GM21717 (cell line): ENCODE data around the gene AATK.

Experiments used
- ATAC-seq: cut with Tn5 transposase; IDR thresholded peaks from one replicate; pipeline ENCODE4 v1.9.1; 2021; ENCODE audit warnings: mild to moderate bottlenecking, moderate library complexity; ENCODE audit not compliant: unreplicated experiment

AATK gene

GRCh38 chr17:81166033-81166492, at the start of gene AATK:
Gene AATK (minus strand): TSS chr17:81166221. CDS start chr17:81165992, 229 bp downstream.
- no peak for ATAC-seq

DNA sequence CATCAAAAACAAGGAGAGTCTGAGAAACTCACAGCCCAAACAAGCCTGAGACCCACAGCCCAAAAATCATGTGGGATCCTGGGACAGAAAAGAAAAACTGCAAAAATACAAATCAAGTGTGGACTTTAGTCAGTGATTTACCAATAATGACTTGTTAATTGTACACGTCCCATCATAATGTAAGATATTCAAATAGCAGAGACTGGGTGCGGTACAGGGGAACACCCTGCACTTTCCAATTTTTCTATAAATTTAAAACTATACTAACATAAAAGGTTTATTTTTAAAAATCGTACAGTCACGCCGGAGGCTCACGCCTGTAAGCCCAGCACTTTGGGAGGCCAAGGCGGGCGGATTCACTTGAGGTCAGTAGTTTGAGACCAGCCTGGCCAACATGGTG, 48.0 kb upstream of the AATK start:
- ATAC-seq: no peak

DNA sequence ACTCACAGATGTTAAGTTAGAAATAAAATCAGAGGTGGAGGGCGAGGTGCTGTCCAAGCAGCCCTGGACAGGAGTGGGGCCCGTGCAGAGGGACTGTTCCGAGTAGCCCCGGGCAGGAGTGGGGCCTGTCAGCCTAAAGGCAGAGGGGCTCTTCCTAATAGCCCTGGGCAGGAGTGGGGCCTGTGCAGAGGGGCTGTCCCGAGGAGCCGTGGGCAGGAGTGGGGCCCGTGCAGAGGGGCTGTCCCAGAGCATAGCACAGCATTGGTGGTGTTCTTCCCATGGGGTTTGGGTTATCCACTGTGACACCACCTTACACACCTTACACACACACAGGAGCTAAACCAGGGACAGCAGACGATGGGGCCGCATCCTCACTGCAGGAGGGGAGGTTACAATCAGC, 46.3 kb upstream of the AATK start:
- ATAC-seq: no peak

DNA sequence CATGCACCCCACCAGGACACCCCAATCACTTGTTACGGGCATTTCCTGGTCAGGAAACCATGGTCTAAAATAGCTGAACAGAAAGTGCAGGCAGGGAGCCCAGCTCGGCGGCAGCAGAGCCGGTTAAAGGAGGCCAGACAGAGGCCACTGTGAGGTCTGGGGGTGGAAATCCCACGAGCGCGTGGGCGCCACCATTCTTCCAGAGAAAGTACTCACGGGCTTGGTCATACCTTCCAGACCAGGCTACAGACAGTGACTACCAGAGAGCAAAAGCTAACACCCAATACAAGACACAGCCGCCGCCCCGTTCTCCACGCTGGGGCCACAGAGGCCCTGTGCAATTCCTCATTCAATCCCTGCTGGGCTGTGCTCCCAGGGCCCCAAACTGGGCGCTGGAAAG, 44.8 kb upstream of the AATK start:
- ATAC-seq: no peak

GRCh38 chr17:81210466-81210865, 44.4 kb upstream of the AATK start:
- no peak for ATAC-seq

DNA sequence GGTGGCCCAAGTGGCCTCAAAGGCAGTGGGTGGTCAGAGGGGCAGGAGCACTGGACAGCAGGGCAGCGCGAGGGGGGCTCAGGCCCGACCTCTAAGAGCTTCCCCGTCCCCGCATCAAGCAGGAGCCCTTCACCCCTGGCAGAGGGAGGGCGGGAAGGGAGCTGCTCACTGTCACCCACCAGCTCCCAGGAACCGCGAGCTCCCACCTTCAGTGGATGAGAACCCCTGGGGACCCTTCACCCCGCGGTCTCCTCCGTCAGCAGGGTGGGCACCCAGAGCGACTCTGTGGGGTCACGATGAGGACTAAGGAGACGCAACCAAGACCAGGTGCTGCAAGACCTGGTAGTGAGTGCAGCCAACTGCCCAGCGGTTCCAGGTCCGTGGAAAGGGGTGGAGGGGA, 43.1 kb upstream of the AATK start:
- no peak for ATAC-seq

DNA sequence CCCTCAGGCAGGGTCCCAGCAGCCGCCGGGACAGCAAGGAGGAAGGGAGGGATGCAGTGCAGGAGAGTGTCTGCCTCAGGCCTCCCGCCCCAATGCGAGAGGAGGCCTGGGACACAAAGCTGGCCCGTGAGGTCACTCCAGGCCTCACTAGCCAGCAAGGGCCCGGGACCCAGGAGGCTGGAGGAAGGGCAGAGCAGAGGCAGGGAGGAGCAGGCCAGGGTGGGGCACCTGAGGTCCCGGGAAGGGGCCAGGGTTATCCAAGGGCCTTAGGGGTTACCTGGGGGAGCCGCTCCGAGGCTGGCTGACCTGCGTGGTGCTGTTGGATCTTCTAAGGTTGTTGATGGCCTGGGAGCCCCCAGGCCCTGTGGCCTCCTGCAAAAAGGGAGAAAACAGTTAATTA, 42.6 kb upstream of the AATK start:
- ATAC-seq: no peak

GRCh38 chr17:81207610-81208581, 41.9 kb upstream of the AATK start:
- ATAC-seq: no peak

DNA sequence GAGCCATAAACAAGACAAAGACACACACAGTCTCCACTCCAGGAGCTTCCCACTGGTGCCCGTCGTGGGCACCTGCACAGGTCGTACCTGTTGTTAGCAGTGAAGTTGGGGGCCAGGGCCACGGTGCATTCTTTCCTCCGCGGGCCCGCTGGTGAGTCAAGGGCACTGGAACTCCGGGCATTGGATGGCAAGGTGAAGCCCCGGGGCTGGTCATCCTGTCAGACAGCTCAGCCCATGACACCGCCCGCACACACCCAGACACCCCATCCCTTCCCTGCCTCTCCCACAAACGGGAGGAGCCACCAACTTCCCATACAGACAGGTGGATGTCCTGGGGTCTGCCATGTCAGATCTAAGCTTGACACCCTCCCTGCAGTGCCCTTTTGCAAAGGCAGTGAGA, 40.6 kb upstream of the AATK start:
- ATAC-seq: no peak

DNA sequence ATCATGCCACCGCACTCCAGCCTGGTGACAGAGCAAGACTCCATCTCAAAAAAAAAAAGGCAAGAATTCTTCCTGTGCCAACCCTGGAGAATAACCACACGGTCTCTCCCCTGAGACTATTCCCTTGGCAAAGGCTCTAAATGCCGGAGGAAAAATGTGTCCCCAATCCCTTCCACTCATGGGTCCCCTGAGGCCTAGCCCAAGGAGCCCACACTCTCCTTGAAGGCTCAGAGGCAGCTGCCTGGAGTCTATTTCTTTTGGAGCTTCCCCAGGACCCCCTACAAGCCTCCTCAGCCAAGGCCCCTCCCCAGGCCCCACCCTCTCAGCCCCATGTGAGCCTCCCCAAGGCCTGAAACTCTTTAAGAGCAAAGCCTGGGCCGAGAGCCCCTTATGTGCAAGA, 40.1 kb upstream of the AATK start:
- ATAC-seq: no peak

GRCh38 chr17:81204578-81204977, 38.6 kb upstream of the AATK start:
- no peak for ATAC-seq

DNA sequence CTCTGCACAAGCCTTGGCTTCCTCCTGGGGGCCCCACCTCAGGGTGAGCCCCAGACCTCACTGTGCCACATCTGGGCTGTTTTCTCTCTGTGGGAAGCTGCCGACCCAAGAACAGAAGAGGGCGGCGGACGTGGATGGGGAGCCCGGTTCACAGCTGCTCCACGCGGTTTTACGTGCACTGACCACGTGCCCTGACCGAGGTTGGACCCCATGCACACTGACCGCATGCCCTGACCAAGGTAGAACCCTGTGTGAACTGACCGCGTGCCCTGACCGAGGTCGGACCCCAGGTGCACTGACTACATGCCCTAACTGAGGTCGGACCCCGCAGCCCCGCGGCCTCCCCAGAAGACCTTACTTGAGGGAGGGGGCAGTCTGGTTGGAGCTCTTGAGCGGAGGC, 37.1 kb upstream of the AATK start:
- no peak for ATAC-seq

DNA sequence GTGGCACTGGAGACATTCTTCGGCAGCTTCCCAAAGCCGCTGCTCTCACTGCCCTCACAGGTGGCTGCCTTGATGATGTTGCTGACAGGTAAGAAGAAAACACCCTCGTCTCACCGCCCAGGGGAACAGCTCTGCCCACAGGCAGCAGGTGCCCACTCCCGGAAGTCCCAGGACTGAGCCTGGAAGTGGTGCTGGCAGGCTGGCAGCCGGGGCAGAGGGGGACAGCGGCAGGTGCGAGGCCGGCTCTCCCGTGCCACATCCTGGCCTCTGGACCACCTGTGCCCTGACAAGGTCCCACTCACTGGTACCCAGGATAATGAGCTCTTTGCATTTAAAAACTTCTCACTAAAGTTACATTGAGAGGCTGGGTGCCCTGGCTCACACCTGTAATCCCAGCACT, 36.3 kb upstream of the AATK start:
- no peak for ATAC-seq

DNA sequence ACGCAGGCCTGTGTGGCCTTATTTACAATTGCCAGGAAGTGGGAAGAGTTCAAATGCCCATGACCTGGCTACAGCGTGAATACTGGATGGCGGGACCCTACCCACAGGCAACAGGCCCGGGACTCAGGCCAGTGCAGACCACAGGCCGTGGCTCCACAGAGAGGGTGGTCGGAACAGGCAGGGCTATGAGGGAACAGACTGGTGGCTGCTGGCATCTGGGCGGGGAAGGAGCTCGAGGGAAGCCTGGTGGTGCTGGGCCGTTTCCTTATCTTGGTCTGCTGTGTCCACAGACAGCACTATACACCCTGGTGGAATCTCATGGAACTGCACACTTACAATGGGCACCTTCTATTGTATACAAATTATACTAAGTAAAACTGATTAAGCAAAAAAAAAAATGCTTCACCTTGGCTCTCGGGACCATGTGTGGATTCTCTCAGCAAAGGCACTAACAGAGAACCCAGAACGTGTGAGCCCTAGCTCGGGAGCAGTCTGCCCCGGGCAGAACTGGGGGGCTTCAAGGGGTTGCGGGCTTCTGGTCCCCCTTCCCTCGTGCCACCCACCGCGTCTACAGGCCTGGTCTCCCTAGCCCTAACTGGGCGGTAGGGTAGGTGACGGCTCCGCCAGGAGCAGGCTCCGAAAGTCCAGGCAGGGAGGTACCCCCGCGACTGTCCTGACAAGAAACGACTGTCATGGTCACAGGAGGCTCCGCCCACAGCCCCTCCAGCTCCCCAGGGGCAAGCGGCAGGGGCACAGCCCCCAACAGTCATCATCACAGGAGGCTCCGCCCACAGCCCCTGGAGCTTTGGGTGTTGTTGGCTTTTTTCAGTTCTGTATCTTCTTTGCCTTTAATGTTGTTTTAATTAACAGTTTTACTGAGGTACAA, 34.9 kb upstream of the AATK start:
- no peak for ATAC-seq

DNA sequence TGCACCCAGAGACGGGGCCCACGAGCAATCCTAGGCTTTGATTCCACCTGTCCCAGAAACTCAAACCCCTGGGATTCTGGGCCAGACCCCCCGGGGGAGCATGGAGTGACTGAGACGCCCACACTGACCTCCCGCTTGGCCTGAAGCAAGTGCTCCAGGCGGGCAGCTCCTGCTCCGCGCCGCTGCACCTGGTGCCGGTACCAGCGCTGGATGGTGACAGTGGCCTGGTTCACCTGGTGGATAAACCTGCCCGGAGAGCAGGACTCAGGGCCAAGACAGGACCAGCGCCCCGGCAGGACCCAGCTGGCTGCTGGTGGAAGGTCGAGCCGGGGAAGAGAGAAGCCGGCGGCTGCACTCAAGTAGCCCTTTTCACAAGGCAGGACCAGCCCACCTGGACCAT, 34.2 kb upstream of the AATK start:
- ATAC-seq: no peak

DNA sequence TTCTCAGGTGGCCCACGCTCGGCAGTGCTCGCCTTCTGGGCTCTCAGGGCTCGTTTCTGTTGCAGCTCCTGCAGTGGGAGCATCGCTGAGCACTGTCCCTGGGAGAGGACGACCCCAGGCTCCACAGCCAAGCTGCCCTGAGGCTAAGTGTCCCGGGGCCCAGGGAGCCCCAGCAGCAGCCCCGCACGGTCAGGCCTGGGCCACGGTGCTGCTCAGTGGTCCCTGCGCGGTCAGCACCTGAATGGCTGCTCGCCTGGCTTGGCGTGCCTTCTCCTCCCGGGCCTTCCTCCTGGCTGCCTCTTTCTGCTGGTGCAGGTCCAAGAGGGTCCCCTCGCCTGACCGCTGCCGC, 33.4 kb upstream of the AATK start:
- ATAC-seq: no peak

GRCh38 chr17:81198826-81199481, 32.9 kb upstream of the AATK start:
- ATAC-seq: no peak

DNA sequence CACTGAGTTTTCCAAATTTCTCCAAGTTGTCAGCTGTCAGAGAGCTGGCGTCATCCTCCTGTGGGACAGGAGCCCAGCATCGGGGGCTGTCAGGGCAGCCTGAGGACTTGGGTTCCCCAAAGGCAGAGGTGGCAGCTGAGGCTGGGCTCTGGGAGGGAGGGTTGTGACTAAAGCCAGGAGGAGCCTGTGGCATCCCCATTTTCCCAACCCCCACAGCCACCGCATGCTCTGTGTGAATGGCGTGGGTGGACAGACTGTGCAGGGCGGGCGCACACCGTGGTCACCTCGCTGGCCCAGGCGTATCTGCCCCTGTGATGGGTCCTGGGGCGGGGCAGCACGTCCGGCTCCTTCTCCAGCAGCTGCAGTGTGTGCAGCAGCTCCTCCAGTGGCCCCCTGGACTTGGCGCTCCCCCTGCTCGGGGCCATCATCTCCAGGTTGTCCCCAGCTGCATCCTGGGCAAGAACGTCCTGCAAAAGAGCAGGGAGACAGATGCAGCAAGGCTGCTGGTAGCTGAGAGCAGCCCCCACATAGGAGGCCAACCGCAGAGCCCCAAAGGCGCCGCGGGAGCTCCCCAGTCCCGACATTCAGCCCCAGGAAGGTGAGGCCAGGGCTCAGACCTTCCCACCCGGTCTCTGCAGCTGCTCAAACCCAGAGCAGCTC, 31.9 kb upstream of the AATK start:
- no peak for ATAC-seq

DNA sequence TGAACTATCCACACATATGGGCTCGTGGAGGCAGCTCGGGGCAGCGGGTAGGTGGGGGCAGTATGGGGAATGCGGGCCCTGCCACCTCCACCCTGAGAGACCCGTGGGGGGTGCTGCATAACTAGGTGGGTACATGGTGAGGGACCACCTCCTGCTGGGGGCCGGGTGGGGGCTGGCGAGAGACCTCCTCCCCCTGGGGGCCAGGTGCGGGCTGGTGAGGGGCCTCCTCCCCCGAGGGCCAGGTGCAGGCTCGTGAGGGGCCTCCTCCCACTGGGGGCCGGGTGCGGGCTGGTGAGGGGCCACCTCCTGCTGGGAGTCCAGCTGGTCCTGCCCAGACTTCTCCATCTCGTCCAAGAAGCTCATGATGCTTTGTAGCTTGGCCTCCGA, 31.4 kb upstream of the AATK start:
- ATAC-seq: no peak

DNA sequence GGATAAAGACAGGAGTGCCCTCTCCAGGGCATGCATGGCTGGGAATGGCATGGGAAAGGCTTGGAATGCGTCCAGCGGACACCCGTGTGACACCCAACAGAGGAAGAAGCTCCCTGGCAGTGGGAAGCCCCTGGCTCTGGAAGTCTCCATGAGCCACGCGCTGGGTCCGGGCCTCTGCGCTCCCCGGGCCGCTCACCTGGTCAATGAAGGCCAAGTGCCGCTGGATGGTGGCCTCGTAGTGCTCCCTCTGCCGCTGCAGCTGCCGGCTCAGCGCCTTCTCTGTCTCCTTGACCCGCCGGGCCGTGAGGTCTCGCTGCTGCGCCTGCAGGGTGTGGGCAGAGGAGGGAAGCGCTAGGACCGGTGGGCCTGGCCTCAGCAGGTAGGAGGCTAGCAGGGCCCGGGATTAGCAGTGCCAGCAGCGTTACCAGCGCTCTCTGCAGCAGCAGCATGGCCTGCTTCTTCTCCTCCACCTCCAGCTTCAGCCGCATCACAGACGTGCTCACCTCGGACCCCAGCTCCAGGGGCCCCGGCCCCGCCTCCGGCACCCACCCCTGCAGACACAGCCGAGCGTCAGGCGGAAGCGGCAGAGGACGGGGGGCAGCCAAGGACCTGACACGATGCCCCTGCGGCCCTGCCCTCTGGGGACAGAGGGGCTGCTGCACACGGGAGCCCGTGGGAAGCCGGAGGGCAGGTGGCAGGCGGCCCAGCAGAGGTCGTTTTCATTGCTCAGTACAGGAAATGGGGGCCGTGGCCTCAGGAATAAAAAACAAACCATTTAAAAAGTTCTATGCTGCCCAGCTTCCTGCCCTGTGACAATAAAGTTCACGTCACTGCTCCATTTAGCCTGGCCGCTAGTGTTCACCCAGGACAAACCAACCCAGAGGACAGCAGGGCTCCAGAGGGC, 30.7 kb upstream of the AATK start:
- no peak for ATAC-seq
